Activated gamma-delta T cell treated with anti-CD3 and anti-CD28 coated beads, Interleukin-2, amount 50 U/mL, for 16 hours (primary cell): ENCODE results near the gene S100A7.
"Not testable (repeated sequence)": the region's sequence is repeated elsewhere in the genome, so short reads cannot be mapped to it uniquely, and the experiment has no call there.

Experiments used
- DNase-seq: peaks from one replicate; pipeline ENCODE4 v3.0.0-alpha.2; 2020; ENCODE audit warnings: low read depth

The S100A7 gene

GRCh38 chr1:153476491-153477093 lies 16.1 kb upstream of the S100A7 start:
- no peak for DNase-seq

- DNase-seq, result no peak
These were observed 14.8 kb upstream of the S100A7 start for GRCh38 chr1:153475282-153475681.

- no peak for DNase-seq
These were observed 13.9 kb upstream of the S100A7 start for GRCh38 chr1:153474347-153474746.

- DNase-seq, result no peak
These were observed 10.3 kb upstream of the S100A7 start for GRCh38 chr1:153470707-153471106.

- no peak for DNase-seq
These were observed 6.5 kb upstream of the S100A7 start for GRCh38 chr1:153466908-153467307.

GRCh38 chr1:153465811-153466636 lies 5.6 kb upstream of the S100A7 start:
- peak; percentile 50 for DNase-seq

GRCh38 chr1:153462741-153463140 lies 2.3 kb upstream of the S100A7 start:
- DNase-seq, result not testable (repeated sequence)

- no peak for DNase-seq
These were observed 796 bp downstream of the S100A7 start for GRCh38 chr1:153459655-153460054.

- DNase-seq, result no peak
These were observed 4.1 kb downstream of the S100A7 start for GRCh38 chr1:153456396-153456795.

- not testable (repeated sequence) for DNase-seq
These were observed 11.6 kb downstream of the S100A7 start for GRCh38 chr1:153448851-153449250.

GRCh38 chr1:153447498-153448170 lies 12.8 kb downstream of the S100A7 start:
- DNase-seq, result no peak

- DNase-seq, result no peak
These were observed 16.4 kb downstream of the S100A7 start for GRCh38 chr1:153444078-153444477.

- no peak for DNase-seq
These were observed 17.0 kb downstream of the S100A7 start for GRCh38 chr1:153443486-153443885.

GRCh38 chr1:153441238-153441755 lies 19.2 kb downstream of the S100A7 start:
- DNase-seq, result no peak

- no peak for DNase-seq
These were observed 21.2 kb downstream of the S100A7 start for GRCh38 chr1:153439273-153439672.

- no peak for DNase-seq
These were observed 21.9 kb downstream of the S100A7 start for GRCh38 chr1:153438599-153438998.

- no peak for DNase-seq
These were observed 23.2 kb downstream of the S100A7 start for GRCh38 chr1:153437236-153437635.

GRCh38 chr1:153434746-153435455 lies 25.6 kb downstream of the S100A7 start:
- no peak for DNase-seq

GRCh38 chr1:153432874-153433681 lies 27.4 kb downstream of the S100A7 start:
- no peak for DNase-seq

GRCh38 chr1:153431928-153432327 lies 28.5 kb downstream of the S100A7 start:
- DNase-seq, result no peak

GRCh38 chr1:153431427-153431826 lies 29.0 kb downstream of the S100A7 start:
- DNase-seq, result no peak
